ENCODE data around the gene SCAMP4.

Gene SCAMP4

GRCh38 chr19:1905110-1905862, at the start of gene SCAMP4, which contains the start of gene ADAT3:
Gene SCAMP4 (plus strand): TSS chr19:1905399. CDS start chr19:1915020, 9,621 bp downstream.
Gene ADAT3 (plus strand): TSS chr19:1905399. CDS start chr19:1912048, 6,649 bp downstream.
- peak; percentile 99 for DNase-seq

- peak; percentile 33 for DNase-seq
Observed at GRCh38 chr19:1855828-1856255, 49.4 kb upstream of the SCAMP4 start.

GRCh38 chr19:1856345-1856697, 48.9 kb upstream of the SCAMP4 start:
- DNase-seq: no peak

- DNase-seq: peak; percentile 41
Observed at GRCh38 chr19:1856698-1857603, 48.2 kb upstream of the SCAMP4 start.

- DNase-seq: no peak
Observed at GRCh38 chr19:1857648-1858326, 47.4 kb upstream of the SCAMP4 start.

- no peak for DNase-seq
Observed at GRCh38 chr19:1858412-1859081, 46.7 kb upstream of the SCAMP4 start.

GRCh38 chr19:1859331-1859781, 45.8 kb upstream of the SCAMP4 start:
- no peak for DNase-seq

GRCh38 chr19:1860042-1860775, 45.0 kb upstream of the SCAMP4 start:
- peak; percentile 63 for DNase-seq

GRCh38 chr19:1860821-1861598, 44.2 kb upstream of the SCAMP4 start:
- no peak for DNase-seq

- no peak for DNase-seq
Observed at GRCh38 chr19:1861599-1862031, 43.6 kb upstream of the SCAMP4 start.

GRCh38 chr19:1862068-1862423, 43.2 kb upstream of the SCAMP4 start:
- DNase-seq: no peak

- peak; percentile 53 for DNase-seq
Observed at GRCh38 chr19:1862424-1863327, 42.5 kb upstream of the SCAMP4 start.

- no peak for DNase-seq
Observed at GRCh38 chr19:1863328-1863637, 41.9 kb upstream of the SCAMP4 start, which contains the start of gene KLF16. Gene KLF16 (minus strand): TSS chr19:1863579. CDS start chr19:1863497, 82 bp downstream.

GRCh38 chr19:1863638-1864479, 41.3 kb upstream of the SCAMP4 start:
- peak; percentile 92 for DNase-seq

GRCh38 chr19:1864480-1865171, 40.6 kb upstream of the SCAMP4 start:
- peak; percentile 68 for DNase-seq

GRCh38 chr19:1865172-1866010, 39.8 kb upstream of the SCAMP4 start:
- no peak for DNase-seq

GRCh38 chr19:1866693-1867348, 38.4 kb upstream of the SCAMP4 start:
- no peak for DNase-seq

Measured in stimulated activated CD4-positive, alpha-beta T cell treated with anti-CD3 and anti-CD28 coated beads, Interleukin-4, amount 100 ng/mL, for 24 hours (primary cell).